HEK293T (cell line): Measurements from ENCODE around the gene VPS37B.

Experiments used
- CTCF ChIA-PET: fragments of 350-600 bp; formaldehyde crosslinking; extraction: SDS; loops from one replicate; lab custom pipeline; 2021; ENCODE audit warnings: antibody characterized with exemption, inconsistent platforms; lab: Yijun Ruan, JAX
- POLR2A ChIA-PET: fragments of 350-600 bp; formaldehyde crosslinking; extraction: SDS; loops from one replicate; lab custom pipeline; 2020; ENCODE audit warnings: antibody characterized with exemption, inconsistent platforms; lab: Yijun Ruan, JAX
- DNase-seq: peaks from one replicate; pipeline ENCODE4 v3.0.0; 2012; ENCODE audit warnings: mixed read lengths; ENCODE audit errors: extremely low spot score
- ARNT ChIP-seq: fragments of 450-650 bp; IDR thresholded peaks from 2 replicates; pipeline ENCODE4 v1.6.1; 2017; ENCODE audit warnings: mild to moderate bottlenecking
- BHLHE40 ChIP-seq: fragments of 450-650 bp; IDR thresholded peaks from 2 replicates; pipeline ENCODE4 v1.6.1; 2016; ENCODE audit warnings: mild to moderate bottlenecking, moderate library complexity, borderline replicate concordance
- CTBP1 ChIP-seq: fragments of 450-650 bp; IDR thresholded peaks from 2 replicates; pipeline ENCODE4 v1.6.1; 2016; ENCODE audit warnings: borderline replicate concordance
- ELF4 ChIP-seq: fragments of 450-650 bp; IDR thresholded peaks from 2 replicates; pipeline ENCODE4 v1.6.1; 2017; ENCODE audit warnings: antibody characterized with exemption
- FOXA1 ChIP-seq: fragments of 450-650 bp; IDR thresholded peaks from 2 replicates; pipeline ENCODE4 v1.6.1; 2016; ENCODE audit warnings: mild to moderate bottlenecking
- FOXK2 ChIP-seq: fragments of 450-650 bp; IDR thresholded peaks from 2 replicates; pipeline ENCODE4 v1.6.1; 2016; ENCODE audit warnings: mild to moderate bottlenecking
- FOXM1 ChIP-seq: fragments of 450-650 bp; IDR thresholded peaks from 2 replicates; pipeline ENCODE4 v1.6.1; 2017; ENCODE audit warnings: mild to moderate bottlenecking, borderline replicate concordance
- HDGF ChIP-seq: fragments of 450-650 bp; IDR thresholded peaks from 2 replicates; pipeline ENCODE4 v1.6.1; 2017; ENCODE audit warnings: antibody characterized with exemption, borderline replicate concordance
- L3MBTL2 ChIP-seq: fragments of 450-650 bp; conservative IDR thresholded peaks from 2 replicates; pipeline ENCODE4 v1.6.1; 2016; ENCODE audit warnings: mild to moderate bottlenecking
- LEF1 ChIP-seq: fragments of 450-650 bp; IDR thresholded peaks from 2 replicates; pipeline ENCODE4 v1.6.1; 2017; ENCODE audit warnings: mild to moderate bottlenecking, borderline replicate concordance
- NFRKB ChIP-seq: fragments of 450-650 bp; IDR thresholded peaks from 2 replicates; pipeline ENCODE4 v1.6.1; 2016; ENCODE audit warnings: mild to moderate bottlenecking, moderate library complexity
- PKNOX1 ChIP-seq: fragments of 450-650 bp; IDR thresholded peaks from 2 replicates; pipeline ENCODE4 v1.6.1; 2016
- SP1 ChIP-seq: fragments of 450-650 bp; IDR thresholded peaks from 2 replicates; pipeline ENCODE4 v1.6.1; 2017
- SUZ12 ChIP-seq: fragments of 450-650 bp; IDR thresholded peaks from 2 replicates; pipeline ENCODE4 v1.6.1; 2016; ENCODE audit warnings: mild to moderate bottlenecking
- TARDBP ChIP-seq: fragments of 450-650 bp; IDR thresholded peaks from 2 replicates; pipeline ENCODE4 v1.6.1; 2016

Gene VPS37B

DNA sequence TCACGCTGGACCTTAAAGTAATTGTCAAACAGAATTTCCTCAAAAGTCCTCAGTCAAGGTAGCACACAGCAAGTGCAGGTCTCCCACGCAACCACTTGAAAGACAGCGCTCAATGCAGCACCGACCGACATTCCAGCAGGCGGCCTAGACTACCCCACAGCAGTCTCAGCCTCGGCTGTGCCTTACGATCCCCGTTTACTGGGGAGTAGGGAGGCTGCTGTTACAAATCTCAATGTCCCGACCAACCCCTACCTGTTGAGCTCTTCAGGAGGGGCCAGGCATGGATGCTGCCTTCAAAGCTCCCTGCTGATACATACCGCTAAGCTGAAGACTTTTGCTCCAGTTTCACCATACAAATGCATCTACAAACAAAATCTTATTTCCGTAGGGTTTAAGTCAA, 21.8 kb downstream of the VPS37B start:
- no peak for DNase-seq
- CTCF ChIA-PET = no interaction called here
- POLR2A ChIA-PET = no interaction called here
- no peak for TF ChIP-seq FOXA1
- TF ChIP-seq PKNOX1 = no peak
- no peak for TF ChIP-seq ARNT

- TF ChIP-seq HDGF = no peak
- TF ChIP-seq TARDBP = no peak
- TF ChIP-seq L3MBTL2 = no peak
- TF ChIP-seq SP1 = no peak
- TF ChIP-seq PKNOX1 = no peak
- no peak for TF ChIP-seq NFRKB
- TF ChIP-seq SUZ12 = no peak
- no peak for TF ChIP-seq LEF1
- no peak for TF ChIP-seq FOXK2
- TF ChIP-seq BHLHE40 = no peak
- no peak for TF ChIP-seq FOXM1
- no peak for TF ChIP-seq CTBP1
- DNase-seq = no peak
- CTCF ChIA-PET = no interaction called here
- POLR2A ChIA-PET = no interaction called here
Measured at GRCh38 chr12:122873540-122873939, 22.4 kb downstream of the VPS37B start.

DNA sequence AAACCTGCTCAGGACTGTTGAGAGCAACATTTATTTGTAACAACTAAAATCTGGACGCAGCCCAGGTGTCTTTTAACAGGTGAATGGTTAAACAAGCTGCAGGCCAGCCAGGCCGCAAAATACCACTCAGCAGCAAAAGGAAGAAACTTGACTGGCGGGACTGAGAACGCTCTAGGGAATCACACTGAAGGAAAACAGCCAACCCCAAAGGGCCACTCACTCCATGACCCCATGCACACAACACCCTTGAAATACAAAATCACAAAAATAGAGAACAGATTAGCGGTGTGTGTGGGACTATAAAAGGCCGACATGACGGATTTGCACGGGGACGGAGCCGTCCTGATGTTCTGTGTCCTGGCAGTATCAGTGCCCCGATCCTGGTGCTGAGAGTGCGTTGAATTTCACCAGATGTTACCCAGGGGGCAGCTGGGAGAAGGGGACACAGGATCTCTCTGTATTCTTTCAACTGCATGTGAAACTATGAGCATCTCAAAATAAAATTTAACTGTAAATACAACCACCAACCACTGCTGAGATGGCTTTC, 23.0 kb downstream of the VPS37B start:
- TF ChIP-seq CTBP1 (no peak), HDGF (no peak), FOXM1 (no peak)
- ChIA-PET CTCF (interaction anchor here (1.0 kb wide), 1 partner anchor 8 kb away, joined by 4 read pairs; no protein-coding TSS in a partner anchor), POLR2A (no interaction called here)
- no peak for DNase-seq

- no peak for DNase-seq
- ChIA-PET CTCF (interaction anchor here (0.8 to 1.8 kb wide), 3 partner anchors 8 to 80 kb away, joined by 3 to 5 read pairs (median 4); no protein-coding TSS in a partner anchor), POLR2A (no interaction called here)
- no peak for TF ChIP-seq LEF1
- TF ChIP-seq HDGF = no peak
- TF ChIP-seq ELF4 = no peak
- TF ChIP-seq BHLHE40 = no peak
- no peak for TF ChIP-seq L3MBTL2
Measured at GRCh38 chr12:122871851-122872780, 23.8 kb downstream of the VPS37B start.

DNA sequence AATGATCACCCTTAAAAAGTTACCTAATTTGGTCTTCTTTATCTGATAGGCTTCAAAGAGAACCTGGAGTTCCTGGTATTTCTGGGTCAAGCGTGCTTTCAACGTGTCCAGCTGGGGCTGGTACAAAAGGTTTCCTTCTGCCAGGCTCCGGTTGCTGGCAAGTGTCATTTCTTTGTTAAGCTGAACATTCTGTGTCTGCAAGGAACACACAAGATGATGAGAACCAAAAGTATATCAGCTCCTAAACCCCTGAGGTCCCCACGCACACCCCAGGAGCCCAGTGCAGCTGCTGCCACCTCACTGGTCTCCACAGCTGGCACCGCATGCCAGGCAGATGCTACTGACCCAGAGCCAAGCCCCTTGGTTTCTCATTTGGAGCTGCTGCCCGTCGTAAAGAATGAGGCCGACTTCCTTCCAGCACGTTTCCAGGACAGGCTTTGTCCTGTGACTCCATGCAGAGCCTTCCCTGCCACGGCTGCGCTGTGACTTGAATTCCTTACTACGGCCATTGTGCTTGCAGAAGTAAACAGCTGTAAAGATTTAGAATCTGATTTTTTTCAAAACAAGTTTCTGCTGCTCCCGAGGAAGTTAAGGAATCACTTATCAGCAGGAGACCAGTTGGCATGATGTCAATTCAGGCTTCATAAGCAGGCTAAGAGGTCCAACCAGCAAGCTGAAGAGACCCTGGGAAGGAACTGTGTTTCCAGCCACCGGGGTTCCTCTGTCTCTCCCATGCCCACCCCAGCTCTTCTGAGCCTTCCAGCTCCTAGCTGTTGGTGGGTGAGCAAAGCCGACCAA, 24.9 kb downstream of the VPS37B start:
- POLR2A ChIA-PET = interaction anchor here (0.8 kb wide), 1 partner anchor 103 kb away, joined by 3 read pairs; the partner anchor contains the start of gene OGFOD2
- TF ChIP-seq FOXA1 (no peak), SP1 (no peak), LEF1 (no peak), ELF4 (no peak), TARDBP (no peak), PKNOX1 (no peak)
- CTCF ChIA-PET = interaction anchor here (0.8 to 1.8 kb wide), 2 partner anchors 11 to 81 kb away, joined by 3 to 5 read pairs; no protein-coding TSS in a partner anchor
- no peak for DNase-seq

DNA sequence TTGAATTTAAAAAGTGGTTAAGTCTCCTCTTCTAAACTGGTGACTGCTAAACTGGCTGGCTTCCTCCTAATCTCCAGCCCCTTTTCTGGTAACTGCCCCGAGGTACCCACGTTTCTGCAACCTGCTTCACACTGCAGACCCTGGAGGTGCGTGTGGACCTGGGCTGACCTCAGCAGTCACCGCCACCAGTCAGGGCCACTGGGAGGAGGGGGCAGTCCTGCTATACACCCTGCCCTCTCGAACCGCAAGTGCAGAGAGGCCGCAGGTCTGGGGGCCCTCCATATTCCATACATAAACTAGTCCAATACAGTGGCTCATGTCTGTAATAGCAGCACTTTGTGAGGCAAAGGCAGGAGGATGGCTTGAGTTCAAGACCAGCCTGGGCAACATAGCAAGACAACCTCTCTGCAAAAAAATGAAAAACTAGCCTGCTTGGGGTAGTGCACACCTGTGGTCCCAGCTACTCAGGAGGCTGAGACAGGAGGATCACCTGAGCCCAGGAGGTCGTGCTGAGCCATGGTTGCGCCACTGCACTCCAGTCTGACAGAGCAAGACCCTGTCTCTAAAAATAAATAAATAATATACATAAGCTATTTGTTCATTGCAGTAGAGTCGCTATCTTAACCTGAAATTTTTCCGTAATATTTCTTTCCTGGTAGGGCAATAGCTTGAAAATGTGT, 25.6 kb downstream of the VPS37B start:
- DNase-seq = no peak
- CTCF ChIA-PET = interaction anchor here (0.6 to 1.8 kb wide), 2 partner anchors 11 to 82 kb away, joined by 5 read pairs; no protein-coding TSS in a partner anchor
- TF ChIP-seq SUZ12 (no peak), ELF4 (no peak), PKNOX1 (no peak), FOXA1 (no peak), FOXM1 (no peak), ARNT (no peak), BHLHE40 (no peak), L3MBTL2 (no peak)
- POLR2A ChIA-PET = no interaction called here
